Trophoblast cell (in vitro differentiated cells and primary cell): ENCODE data around the gene E4F1.

Source experiments
- DNase-seq, 2 donors: peaks; one replicate each; pipeline ENCODE4 v3.0.0-alpha.2; 2016
- H2AFZ ChIP-seq: 2 replicates; pipeline ENCODE4 v1.6.1; 2013; ENCODE audit warnings: low read length, moderate library complexity, mild to moderate bottlenecking; ENCODE audit not compliant: insufficient read depth, poor library complexity
- H2AK5ac ChIP-seq: 2 replicates; pipeline ENCODE4 v1.6.1; 2013; ENCODE audit warnings: mild to moderate bottlenecking, low read length
- H2BK120ac ChIP-seq: 2 replicates; pipeline ENCODE4 v1.6.1; 2013; ENCODE audit warnings: low read length, mild to moderate bottlenecking, moderate library complexity; ENCODE audit not compliant: insufficient read depth, poor library complexity
- H2BK12ac ChIP-seq: 2 replicates; pipeline ENCODE4 v1.6.1; 2013; ENCODE audit warnings: mild to moderate bottlenecking, low read length, moderate library complexity
- H2BK5ac ChIP-seq: 2 replicates; pipeline ENCODE4 v1.6.1; 2013; ENCODE audit warnings: low read length, low read depth, moderate library complexity, mild to moderate bottlenecking; ENCODE audit not compliant: poor library complexity
- H3K14ac ChIP-seq: 2 replicates; pipeline ENCODE4 v1.6.1; 2013; ENCODE audit warnings: mild to moderate bottlenecking, low read length
- H3K18ac ChIP-seq: 2 replicates; pipeline ENCODE4 v1.6.1; 2013; ENCODE audit warnings: mild to moderate bottlenecking, low read length
- H3K23ac ChIP-seq: 2 replicates; pipeline ENCODE4 v1.6.1; 2013; ENCODE audit warnings: low read length
- H3K27ac ChIP-seq: 2 replicates; pipeline ENCODE4 v1.5.1; 2013; ENCODE audit warnings: low read depth, mild to moderate bottlenecking, inconsistent platforms, low read length, moderate library complexity
- H3K27me3 ChIP-seq: 2 replicates; pipeline ENCODE4 v1.6.1; 2013; ENCODE audit warnings: inconsistent platforms, mild to moderate bottlenecking, low read length, moderate library complexity; ENCODE audit not compliant: insufficient read depth
- H3K36me3 ChIP-seq, 2 experiments: 1 replicate in 1 of 2; 2 replicates in 1 of 2; pipeline ENCODE4 v1.6.1; 2013; ENCODE audit warnings: low read length in 2 of 2, mild to moderate bottlenecking in 2 of 2, moderate library complexity in 1 of 2; ENCODE audit not compliant: insufficient read depth in 2 of 2, control insufficient read depth in 1 of 2
- H3K4ac ChIP-seq: 2 replicates; pipeline ENCODE4 v1.6.1; 2013; ENCODE audit warnings: low read depth, mild to moderate bottlenecking, low read length, moderate library complexity
- H3K4me1 ChIP-seq, 2 experiments: 1 replicate in 1 of 2; 2 replicates in 1 of 2; pipeline ENCODE4 v1.6.1; 2013; ENCODE audit warnings: low read length in 2 of 2, mild to moderate bottlenecking in 2 of 2, moderate library complexity in 1 of 2; ENCODE audit not compliant: insufficient read depth in 2 of 2, control insufficient read depth in 1 of 2
- H3K4me2 ChIP-seq: 2 replicates; pipeline ENCODE4 v1.6.1; 2013; ENCODE audit warnings: inconsistent platforms, mild to moderate bottlenecking, low read length, moderate library complexity
- H3K4me3 ChIP-seq: 2 replicates; pipeline ENCODE4 v1.5.1; 2013; ENCODE audit warnings: mild to moderate bottlenecking, low read depth, low read length, inconsistent platforms
- H3K79me1 ChIP-seq: one replicate; pipeline ENCODE4 v1.6.1; 2013; ENCODE audit warnings: low read length
- H3K79me2 ChIP-seq: 2 replicates; pipeline ENCODE4 v1.6.1; 2013; ENCODE audit warnings: low read length, mild to moderate bottlenecking; ENCODE audit not compliant: control insufficient read depth, insufficient read depth, poor library complexity
- H3K9ac ChIP-seq: 2 replicates; pipeline ENCODE4 v1.6.1; 2013; ENCODE audit warnings: mild to moderate bottlenecking, low read length
- H3K9me3 ChIP-seq: 2 replicates; pipeline ENCODE4 v1.6.1; 2013; ENCODE audit warnings: low read depth, mild to moderate bottlenecking, control low read depth, inconsistent platforms, low read length; ENCODE audit not compliant: insufficient read depth
- H4K12ac ChIP-seq: 2 replicates; pipeline ENCODE4 v1.6.1; 2013; ENCODE audit warnings: low read depth, mild to moderate bottlenecking, low read length, moderate library complexity
- H4K8ac ChIP-seq: 2 replicates; pipeline ENCODE4 v1.6.1; 2013; ENCODE audit warnings: low read depth, mild to moderate bottlenecking, low read length, moderate library complexity
- H4K91ac ChIP-seq: one replicate; pipeline ENCODE4 v1.6.1; 2013; ENCODE audit warnings: low read depth, mild to moderate bottlenecking, low read length, moderate library complexity
- WGBS: extraction: QIAGEN DNeasy Blood & Tissue Kit; methylation state at CpG from one replicate; pipeline ENCODE4 v1.1.7; 2013; ENCODE audit warnings: missing lambda C conversion rate; ENCODE audit not compliant: insufficient read length, insufficient coverage; ENCODE audit errors: extremely low coverage; 5-methylcytosine and 5-hydroxymethylcytosine counted together

The E4F1 gene

GRCh38 chr16:2235695-2236336 is 12.4 kb downstream of the E4F1 start:
- no CpG with 5 or more reads among the region's 19 CpGs for WGBS
- Histone ChIP-seq H3K4me1 (peaks cover 13 to 17% of the 10 kb centered on the region in 2 experiments), H3K23ac (no peak overlapping the region), H3K18ac (no peak overlapping the region), H3K4ac (no peak overlapping the region), H3K79me2 (no peaks in the 10 kb centered on the region), H4K8ac (no peak overlapping the region), H3K9me3 (peaks cover 5% of the 10 kb centered on the region), H3K27me3 (peaks cover 21% of the 10 kb centered on the region), H3K9ac (no peak overlapping the region), H3K4me3 (no peak overlapping the region), H4K12ac (no peak overlapping the region), H2AK5ac (no peak overlapping the region), H3K36me3 (peaks cover 53 to 56% of the 10 kb centered on the region in 2 experiments), H2BK5ac (no peak overlapping the region), H2BK12ac (no peak overlapping the region), H3K27ac (no peak overlapping the region), H2AFZ (no peak overlapping the region), H3K79me1 (no peaks in the 10 kb centered on the region), H3K4me2 (no peak overlapping the region), H3K14ac (no peak overlapping the region), H4K91ac (no peak overlapping the region), H2BK120ac (no peak overlapping the region)
- DNase-seq: no peak

- Histone ChIP-seq H3K9ac (no peak within 1 kb of the TSS), H3K79me1 (no peaks in the 10 kb centered on the region), H3K9me3 (peaks cover 5% of the 10 kb centered on the region), H3K4me2 (peak within 1 kb of the TSS; percentile 66), H3K14ac (no peak within 1 kb of the TSS), H3K36me3 (peaks cover 52% of the 10 kb centered on the region in 2 experiments), H2BK120ac (no peak within 1 kb of the TSS), H3K4me1 (peaks cover 13 to 16% of the 10 kb centered on the region in 2 experiments), H4K12ac (no peak within 1 kb of the TSS), H2BK12ac (no peak within 1 kb of the TSS), H3K27ac (no peak within 1 kb of the TSS), H3K4ac (no peak within 1 kb of the TSS), H3K27me3 (peaks cover 21% of the 10 kb centered on the region), H4K8ac (no peak within 1 kb of the TSS), H3K23ac (no peak within 1 kb of the TSS), H4K91ac (no peak within 1 kb of the TSS), H3K79me2 (no peaks in the 10 kb centered on the region), H2AFZ (no peak within 1 kb of the TSS), H3K4me3 (no peak within 1 kb of the TSS), H2BK5ac (no peak within 1 kb of the TSS), H2AK5ac (no peak within 1 kb of the TSS), H3K18ac (no peak within 1 kb of the TSS)
- peak in 1 of 2 donors; percentile 39 for DNase-seq
- WGBS: no CpG with 5 or more reads among the region's 64 CpGs
These were observed 13.1 kb downstream of the E4F1 start, which contains the start of gene DNASE1L2 for GRCh38 chr16:2236337-2237101. TSS of gene DNASE1L2 (plus strand) at chr16:2236444. CDS start at chr16:2236817, 373 bp downstream.

DNA sequence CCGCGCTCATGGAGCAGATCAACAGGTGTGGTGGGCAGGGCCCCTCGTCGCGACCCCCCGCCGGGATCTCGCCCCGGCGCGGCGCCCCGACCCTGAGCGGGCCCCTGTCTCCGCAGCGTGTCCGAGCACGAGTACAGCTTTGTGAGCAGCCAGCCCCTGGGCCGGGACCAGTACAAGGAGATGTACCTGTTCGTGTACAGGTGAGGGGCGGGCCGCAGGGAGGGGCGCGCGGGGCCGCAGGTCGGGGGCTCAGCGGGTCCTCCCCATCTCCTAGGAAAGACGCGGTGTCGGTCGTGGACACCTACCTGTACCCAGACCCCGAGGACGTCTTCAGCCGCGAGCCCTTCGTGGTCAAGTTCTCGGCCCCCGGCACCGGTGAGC is 13.7 kb downstream of the E4F1 start:
- H2BK120ac ChIP-seq: no peak overlapping the region

GRCh38 chr16:2237493-2238149 is 14.2 kb downstream of the E4F1 start:
- H3K4me1 ChIP-seq: peaks cover 13 to 14% of the 10 kb centered on the region in 2 experiments
- no peak overlapping the region for H2BK12ac ChIP-seq
- no peak overlapping the region for H3K4ac ChIP-seq
- H4K12ac ChIP-seq: no peak overlapping the region
- H3K4me3 ChIP-seq: no peak overlapping the region
- H4K91ac ChIP-seq: no peak overlapping the region
- no peak overlapping the region for H3K18ac ChIP-seq
- peak; percentile 35 to 70 for DNase-seq
- no peak overlapping the region for H3K27ac ChIP-seq
- no peak overlapping the region for H2AK5ac ChIP-seq
- no peak overlapping the region for H4K8ac ChIP-seq
- no peaks in the 10 kb centered on the region for H3K79me1 ChIP-seq
- peaks cover 47% of the 10 kb centered on the region in 2 experiments for H3K36me3 ChIP-seq
- no peaks in the 10 kb centered on the region for H3K79me2 ChIP-seq
- peaks cover 5% of the 10 kb centered on the region for H3K9me3 ChIP-seq
- peak overlapping the region; percentile 66 for H3K4me2 ChIP-seq
- no peak overlapping the region for H2AFZ ChIP-seq
- no peak overlapping the region for H2BK5ac ChIP-seq
- no peak overlapping the region for H3K9ac ChIP-seq
- H2BK120ac ChIP-seq: no peak overlapping the region
- H3K27me3 ChIP-seq: peaks cover 21% of the 10 kb centered on the region
- WGBS: no CpG with 5 or more reads among the region's 65 CpGs
- no peak overlapping the region for H3K14ac ChIP-seq
- H3K23ac ChIP-seq: no peak overlapping the region

More for the DNA sequence above, 13.7 kb downstream of the E4F1 start:
- no peak overlapping the region for H3K4me3 ChIP-seq
- no peak overlapping the region for H4K12ac ChIP-seq
- H2AK5ac ChIP-seq: no peak overlapping the region
- no peaks in the 10 kb centered on the region for H3K79me1 ChIP-seq
- H4K8ac ChIP-seq: no peak overlapping the region
- H3K27ac ChIP-seq: no peak overlapping the region
- H3K14ac ChIP-seq: no peak overlapping the region
- no CpG with 5 or more reads among the region's 40 CpGs for WGBS
- no peak overlapping the region for H3K23ac ChIP-seq
- no peak overlapping the region for H2BK12ac ChIP-seq
- no peak overlapping the region for H3K9ac ChIP-seq
- peaks cover 5% of the 10 kb centered on the region for H3K9me3 ChIP-seq
- H3K18ac ChIP-seq: no peak overlapping the region
- H3K4me2 ChIP-seq: peak overlapping the region; percentile 66
- H3K36me3 ChIP-seq: peaks cover 47 to 49% of the 10 kb centered on the region in 2 experiments
- H3K4ac ChIP-seq: no peak overlapping the region
- H3K27me3 ChIP-seq: peaks cover 21% of the 10 kb centered on the region
- H2BK5ac ChIP-seq: no peak overlapping the region
- H3K79me2 ChIP-seq: no peaks in the 10 kb centered on the region
- no peak for DNase-seq
- H3K4me1 ChIP-seq: peaks cover 13 to 14% of the 10 kb centered on the region in 2 experiments
- H4K91ac ChIP-seq: no peak overlapping the region
- H2AFZ ChIP-seq: no peak overlapping the region
